GM12874 (cell line): ENCODE measurements around the gene BBIP1.

Experiments
- TF ChIP-seq, protein P1 (sequence below): IDR thresholded peaks from 2 replicates; pipeline ENCODE4 v1.5.1; 2011; ENCODE audit warnings: low read depth, mild to moderate bottlenecking, control low read depth, low read length, moderate library complexity; ENCODE audit not compliant: insufficient read depth

The BBIP1 gene

DNA sequence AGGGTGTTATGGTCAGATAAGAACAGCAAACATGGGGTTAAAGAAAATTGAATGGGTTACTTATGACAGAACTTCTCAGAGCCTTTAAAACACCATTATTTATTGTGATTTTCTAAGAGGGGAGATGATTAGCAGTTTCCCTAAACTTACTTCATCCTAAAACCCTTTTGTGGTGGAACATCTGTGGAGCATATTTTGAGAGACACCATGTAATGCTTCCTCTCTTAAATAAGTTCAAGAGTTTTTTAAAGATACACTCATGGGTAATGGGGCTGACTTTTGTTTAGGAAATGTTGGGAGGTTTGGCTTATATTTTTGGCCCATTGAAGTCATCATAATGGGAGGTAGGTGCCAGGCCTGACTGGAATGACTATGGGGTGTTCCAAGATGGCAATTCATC lies 55.6 kb downstream of the BBIP1 start:
- TF ChIP-seq, protein P1, sequence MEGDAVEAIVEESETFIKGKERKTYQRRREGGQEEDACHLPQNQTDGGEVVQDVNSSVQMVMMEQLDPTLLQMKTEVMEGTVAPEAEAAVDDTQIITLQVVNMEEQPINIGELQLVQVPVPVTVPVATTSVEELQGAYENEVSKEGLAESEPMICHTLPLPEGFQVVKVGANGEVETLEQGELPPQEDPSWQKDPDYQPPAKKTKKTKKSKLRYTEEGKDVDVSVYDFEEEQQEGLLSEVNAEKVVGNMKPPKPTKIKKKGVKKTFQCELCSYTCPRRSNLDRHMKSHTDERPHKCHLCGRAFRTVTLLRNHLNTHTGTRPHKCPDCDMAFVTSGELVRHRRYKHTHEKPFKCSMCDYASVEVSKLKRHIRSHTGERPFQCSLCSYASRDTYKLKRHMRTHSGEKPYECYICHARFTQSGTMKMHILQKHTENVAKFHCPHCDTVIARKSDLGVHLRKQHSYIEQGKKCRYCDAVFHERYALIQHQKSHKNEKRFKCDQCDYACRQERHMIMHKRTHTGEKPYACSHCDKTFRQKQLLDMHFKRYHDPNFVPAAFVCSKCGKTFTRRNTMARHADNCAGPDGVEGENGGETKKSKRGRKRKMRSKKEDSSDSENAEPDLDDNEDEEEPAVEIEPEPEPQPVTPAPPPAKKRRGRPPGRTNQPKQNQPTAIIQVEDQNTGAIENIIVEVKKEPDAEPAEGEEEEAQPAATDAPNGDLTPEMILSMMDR: no peak

DNA sequence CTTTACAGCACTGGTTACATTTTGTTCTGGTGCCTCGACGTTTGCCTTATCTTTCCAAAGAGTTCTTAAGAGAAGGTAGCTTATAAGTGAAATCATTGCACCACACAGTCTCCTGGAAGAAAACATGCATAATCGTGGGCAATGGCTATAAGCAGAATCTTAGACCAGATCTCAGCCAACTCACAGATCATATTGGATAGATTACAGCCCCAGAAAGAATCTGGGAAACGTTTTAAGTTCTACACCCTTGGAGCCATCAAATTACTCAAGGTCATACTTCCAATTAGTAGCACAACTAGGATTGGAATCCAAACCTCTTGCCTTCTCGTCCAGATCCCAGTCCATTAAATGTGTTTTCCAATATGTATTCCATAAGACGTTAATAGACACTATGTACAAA lies 56.0 kb downstream of the BBIP1 start:
- TF ChIP-seq, protein P1: no peak

DNA sequence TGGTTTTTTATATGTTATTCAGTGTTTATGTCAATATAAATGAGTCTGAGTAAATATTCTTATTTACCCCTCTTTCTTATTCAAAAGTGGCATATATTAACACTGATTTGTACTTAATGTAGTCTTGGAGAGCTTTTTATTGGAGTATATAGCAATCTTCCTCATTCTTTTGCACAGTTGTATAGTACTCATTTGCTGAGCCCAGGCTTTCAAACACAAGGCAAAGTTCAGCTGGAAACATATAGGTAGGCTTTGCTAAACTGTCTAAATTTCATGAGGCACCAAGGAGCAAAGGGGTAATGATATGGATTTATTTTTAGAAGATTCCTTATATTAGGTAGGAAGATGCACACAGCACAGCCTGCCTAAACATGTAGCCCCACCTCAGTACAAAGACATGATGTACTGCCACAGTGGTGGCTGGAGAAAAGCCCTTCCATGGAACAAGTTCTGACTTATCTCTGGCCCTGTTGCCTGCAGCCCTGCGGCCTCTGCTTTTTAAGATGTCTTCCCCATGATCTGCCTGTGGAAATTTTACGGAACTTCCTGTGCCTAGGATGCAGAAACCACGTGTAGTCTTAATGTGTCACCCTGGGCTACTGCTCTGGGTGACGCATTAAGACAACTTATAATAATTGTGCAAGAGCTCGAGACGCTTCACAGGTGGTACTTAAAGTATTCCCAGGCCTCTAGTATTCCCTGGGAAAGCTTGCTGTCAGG lies 56.9 kb downstream of the BBIP1 start:
- TF ChIP-seq, protein P1: no peak

DNA sequence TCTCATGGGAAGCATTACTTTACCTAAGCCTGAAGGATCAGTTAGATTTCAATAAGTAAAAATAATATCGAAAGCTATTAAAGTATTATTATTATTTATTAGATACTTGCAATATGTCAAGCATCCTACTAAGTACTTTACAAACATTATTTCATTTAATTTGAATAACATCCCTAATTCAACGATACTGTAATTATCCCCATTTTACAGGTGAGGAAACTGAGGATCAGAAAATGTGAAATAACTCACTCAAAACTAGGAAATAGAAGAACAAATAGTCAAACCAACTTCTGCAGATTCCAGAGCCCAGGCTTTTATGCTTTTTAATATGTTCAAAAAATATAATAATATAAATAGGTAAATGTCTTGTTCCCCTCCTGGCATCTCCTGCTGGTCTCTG lies 57.5 kb downstream of the BBIP1 start:
- TF ChIP-seq, protein P1: no peak

DNA sequence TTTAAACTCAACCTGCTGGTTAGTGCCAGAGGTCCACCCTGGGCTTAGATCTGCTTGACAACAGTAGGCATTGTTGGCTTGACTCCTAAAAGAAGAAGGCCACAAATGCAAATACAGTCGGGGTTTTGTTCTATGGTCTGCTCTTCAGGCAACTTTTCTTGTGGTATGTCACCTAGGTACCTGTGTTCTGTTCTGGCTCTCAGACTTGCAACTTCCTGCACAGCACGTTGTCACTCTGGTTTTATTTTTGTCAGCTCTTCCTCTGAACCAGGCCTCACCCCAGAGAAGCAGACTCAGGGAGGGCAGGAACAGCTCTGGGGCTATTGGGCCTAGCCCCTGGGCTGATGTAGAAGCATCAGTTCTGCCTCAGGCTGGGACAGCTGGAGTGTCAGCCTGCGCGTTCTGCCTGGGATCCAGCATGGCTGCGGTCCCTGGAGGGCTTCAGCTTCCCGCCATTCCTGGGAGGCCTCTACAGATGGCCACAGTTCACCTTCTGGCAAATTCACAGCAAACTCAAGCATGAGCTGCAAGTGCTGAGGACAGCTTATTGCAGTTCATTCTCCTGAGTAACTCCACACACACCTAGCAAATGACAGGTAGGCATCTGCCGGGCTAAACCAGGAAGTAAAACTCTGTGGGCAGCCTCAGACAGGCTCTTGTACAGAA lies 58.3 kb downstream of the BBIP1 start:
- TF ChIP-seq, protein P1: no peak

DNA sequence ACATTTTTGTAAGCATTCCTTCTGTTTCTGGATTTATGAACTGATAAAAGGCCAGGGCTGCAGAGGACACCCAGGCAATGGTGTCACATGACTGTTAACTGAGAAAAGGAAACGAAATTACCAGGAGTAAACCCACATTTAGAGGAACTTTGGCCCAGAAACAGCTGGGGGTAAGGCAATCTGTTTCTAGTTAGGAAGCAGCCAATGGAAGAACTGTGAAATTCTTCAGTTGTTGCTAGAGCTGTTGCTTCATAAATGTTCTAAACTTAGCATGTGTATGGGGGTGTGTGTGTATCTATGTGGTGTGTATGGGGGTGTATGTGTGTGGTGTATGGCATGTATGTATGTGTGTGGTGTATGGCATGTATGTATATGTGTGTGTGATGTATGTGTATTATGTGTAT lies 59.0 kb downstream of the BBIP1 start:
- TF ChIP-seq, protein P1: no peak

DNA sequence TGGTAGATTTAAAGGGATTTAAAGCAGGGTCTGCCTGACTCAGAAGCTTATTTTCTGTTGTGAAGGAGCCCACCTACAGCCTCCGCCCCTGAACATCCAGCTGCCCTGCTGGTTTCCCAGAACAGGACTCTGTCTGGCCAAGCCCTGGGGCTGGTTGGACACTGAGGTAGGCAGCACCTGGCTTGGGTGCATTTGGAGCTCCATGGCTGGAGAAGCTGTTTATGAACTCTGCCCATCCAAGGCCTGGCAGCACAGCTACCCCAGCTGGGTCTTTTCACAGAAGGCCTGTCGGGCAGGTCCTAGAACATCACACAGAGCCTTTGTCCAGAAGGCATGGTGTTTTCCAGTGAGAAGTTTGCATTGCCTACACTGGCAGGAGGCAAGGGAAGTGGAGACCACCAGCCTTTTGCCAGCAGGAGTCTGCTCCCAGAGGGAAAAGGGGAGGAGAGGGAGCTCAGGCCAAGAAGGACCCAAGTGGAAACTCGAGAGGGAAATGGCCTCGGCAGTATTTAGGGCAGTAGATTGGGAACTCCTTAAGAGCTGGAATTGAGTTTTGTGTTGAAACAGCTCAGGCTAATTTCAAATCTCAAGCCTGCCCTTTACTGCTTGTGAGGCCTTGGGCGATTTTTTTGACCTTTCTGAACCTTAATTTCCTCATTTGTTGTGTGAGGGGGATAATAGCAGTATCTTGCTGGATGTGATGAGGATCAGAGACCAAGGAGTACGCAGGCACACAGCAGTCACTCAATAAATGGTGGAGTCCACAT lies 59.6 kb downstream of the BBIP1 start:
- TF ChIP-seq, protein P1: no peak
